Measurements from ENCODE around the gene HIVEP3.

The HIVEP3 gene

DNA sequence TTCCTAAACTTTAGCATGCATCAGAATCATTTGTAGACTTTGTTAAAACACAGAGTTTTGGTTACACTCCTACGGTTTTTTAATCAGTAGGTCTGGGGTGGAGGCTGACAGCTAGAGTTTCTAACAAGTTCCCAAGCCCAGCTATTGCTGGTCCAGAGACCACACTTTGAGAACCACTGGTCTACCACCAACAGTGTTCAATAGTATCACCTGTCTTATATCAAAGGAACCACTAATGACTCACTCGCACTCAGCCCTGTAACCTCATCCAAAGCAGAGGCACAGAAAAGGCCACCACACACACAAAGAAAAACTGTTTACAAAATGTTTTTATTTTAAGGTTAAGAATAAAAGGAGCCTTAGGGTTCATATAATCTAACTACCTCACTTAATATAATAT, 68.7 kb downstream of the HIVEP3 start:
- ChIA-PET CTCF (no interaction called here), POLR2A (no interaction called here)
- H3K27ac ChIP-seq (ENCODE audit: extremely low read depth, low read depth, low read length) = no peak overlapping the region
- TF ChIP-seq ZNF791 (tag by site-specific recombination; IDR thresholded peaks at IDR 0.05) (no peak), ZNF514 (tag by site-specific recombination; IDR thresholded peaks at IDR 0.05) (no peak), ZNF211 (tag by site-specific recombination; IDR thresholded peaks at IDR 0.05; ENCODE audit: low read depth) (no peak), TRIM28 (IDR thresholded peaks at IDR 0.05; ENCODE audit: borderline replicate concordance, low read length) (no peak), TCF7L2 (IDR thresholded peaks at IDR 0.05; ENCODE audit: borderline replicate concordance, low read depth, low read length) (no peak), KLF10 (tag by site-specific recombination; IDR thresholded peaks at IDR 0.05) (no peak)
- TF ChIP-seq, protein P1, sequence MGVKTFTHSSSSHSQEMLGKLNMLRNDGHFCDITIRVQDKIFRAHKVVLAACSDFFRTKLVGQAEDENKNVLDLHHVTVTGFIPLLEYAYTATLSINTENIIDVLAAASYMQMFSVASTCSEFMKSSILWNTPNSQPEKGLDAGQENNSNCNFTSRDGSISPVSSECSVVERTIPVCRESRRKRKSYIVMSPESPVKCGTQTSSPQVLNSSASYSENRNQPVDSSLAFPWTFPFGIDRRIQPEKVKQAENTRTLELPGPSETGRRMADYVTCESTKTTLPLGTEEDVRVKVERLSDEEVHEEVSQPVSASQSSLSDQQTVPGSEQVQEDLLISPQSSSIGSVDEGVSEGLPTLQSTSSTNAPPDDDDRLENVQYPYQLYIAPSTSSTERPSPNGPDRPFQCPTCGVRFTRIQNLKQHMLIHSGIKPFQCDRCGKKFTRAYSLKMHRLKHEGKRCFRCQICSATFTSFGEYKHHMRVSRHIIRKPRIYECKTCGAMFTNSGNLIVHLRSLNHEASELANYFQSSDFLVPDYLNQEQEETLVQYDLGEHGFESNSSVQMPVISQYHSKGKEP (tag by site-specific recombination; IDR thresholded peaks at IDR 0.05) = no peak
- no peaks in the 10 kb centered on the region; the same call in 1 of the 2 replicates for H3K4me1 ChIP-seq (ENCODE audit: control insufficient read depth, insufficient read depth, low read length)
- no peaks in the 10 kb centered on the region for H3K9me3 ChIP-seq (ENCODE audit: control insufficient read depth, insufficient read depth, low read depth, low read length)
- H3K36me3 ChIP-seq (ENCODE audit: control insufficient read depth in 2 of 2, insufficient read depth in 1 of 2, low read length in 2 of 2) = no peaks in the 10 kb centered on the region
- no peak overlapping the region for H3K4me3 ChIP-seq (ENCODE audit: low read depth, low read length)

DNA sequence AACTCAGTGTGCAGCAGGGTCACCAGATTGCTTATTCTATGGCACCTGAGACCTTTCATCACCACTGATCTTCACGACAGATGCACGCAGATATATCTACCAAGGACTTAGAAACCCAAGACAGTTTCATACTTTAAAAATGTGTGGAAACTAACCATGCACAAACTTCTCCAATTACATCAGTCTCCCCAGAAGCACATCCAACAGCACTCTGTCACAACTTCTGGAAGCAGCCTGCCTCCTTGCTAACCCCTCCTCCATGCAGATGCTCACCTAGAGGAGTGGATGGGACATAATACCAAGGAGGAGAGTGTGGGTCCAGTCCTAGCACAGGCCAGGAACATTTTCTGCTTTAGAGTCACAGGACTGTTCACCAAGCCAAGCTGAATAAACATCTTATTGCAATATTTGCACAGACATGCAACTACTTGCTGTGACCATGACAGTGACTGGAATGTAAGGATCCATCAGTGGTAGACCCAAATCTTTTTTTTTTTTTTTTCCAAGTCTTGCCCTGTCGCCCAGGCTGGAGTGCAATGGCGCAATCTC, 69.4 kb downstream of the HIVEP3 start:
- CTCF ChIA-PET = no interaction called here
- no peak for TF ChIP-seq HOXD13 (CRISPR knock-in tag; IDR thresholded peaks at IDR 0.05; ENCODE audit: borderline replicate concordance)
- TF ChIP-seq, protein P2, sequence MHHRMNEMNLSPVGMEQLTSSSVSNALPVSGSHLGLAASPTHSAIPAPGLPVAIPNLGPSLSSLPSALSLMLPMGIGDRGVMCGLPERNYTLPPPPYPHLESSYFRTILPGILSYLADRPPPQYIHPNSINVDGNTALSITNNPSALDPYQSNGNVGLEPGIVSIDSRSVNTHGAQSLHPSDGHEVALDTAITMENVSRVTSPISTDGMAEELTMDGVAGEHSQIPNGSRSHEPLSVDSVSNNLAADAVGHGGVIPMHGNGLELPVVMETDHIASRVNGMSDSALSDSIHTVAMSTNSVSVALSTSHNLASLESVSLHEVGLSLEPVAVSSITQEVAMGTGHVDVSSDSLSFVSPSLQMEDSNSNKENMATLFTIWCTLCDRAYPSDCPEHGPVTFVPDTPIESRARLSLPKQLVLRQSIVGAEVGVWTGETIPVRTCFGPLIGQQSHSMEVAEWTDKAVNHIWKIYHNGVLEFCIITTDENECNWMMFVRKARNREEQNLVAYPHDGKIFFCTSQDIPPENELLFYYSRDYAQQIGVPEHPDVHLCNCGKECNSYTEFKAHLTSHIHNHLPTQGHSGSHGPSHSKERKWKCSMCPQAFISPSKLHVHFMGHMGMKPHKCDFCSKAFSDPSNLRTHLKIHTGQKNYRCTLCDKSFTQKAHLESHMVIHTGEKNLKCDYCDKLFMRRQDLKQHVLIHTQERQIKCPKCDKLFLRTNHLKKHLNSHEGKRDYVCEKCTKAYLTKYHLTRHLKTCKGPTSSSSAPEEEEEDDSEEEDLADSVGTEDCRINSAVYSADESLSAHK (tag by site-specific recombination; IDR thresholded peaks at IDR 0.05) = no peak
- no peak for TF ChIP-seq ZNF335 (tag by site-specific recombination; conservative IDR thresholded peaks at IDR 0.05)
- TF ChIP-seq SP3 (tag by site-specific recombination; IDR thresholded peaks at IDR 0.05) = no peak
- no peak for TF ChIP-seq ZNF146 (tag by site-specific recombination; IDR thresholded peaks at IDR 0.05)
- no peak overlapping the region for H3K27ac ChIP-seq (ENCODE audit: extremely low read depth, low read depth, low read length)

DNA sequence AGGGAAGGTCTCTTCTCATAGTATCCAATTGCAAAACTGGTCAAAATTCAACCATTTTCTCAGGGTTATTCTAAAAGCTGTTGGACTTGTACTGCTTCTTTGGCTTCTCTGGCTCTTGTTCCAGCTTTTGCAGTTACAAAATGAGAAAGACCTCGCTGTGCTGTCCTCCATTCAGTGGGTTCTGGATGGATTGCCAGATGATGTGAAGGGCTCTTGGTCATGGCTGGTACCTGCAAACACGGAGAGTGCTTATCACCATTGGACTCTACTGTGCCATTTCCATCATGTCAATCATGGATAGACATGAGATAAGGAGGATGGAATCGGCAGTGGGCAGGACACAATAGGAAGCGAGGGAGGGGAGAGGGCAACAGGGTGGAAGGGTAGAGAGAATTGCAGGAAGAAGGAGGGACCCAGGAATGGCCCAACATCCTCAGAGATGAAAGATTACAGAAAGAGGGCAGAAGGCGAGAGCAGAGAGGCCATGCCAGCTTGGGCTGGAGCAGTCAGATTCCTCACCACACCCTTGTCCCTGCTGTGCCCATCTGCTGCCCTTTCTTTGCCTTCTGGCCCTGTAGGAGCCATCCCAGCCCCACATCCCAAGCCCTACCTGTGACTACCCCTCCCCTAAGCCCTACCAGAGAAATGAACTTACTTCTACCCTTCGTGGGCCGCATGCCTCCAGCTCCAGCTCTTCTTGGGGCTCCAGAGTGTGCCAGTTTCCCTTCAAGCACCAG, 70.3 kb downstream of the HIVEP3 start:
- POLR2A ChIA-PET = no interaction called here
- CTCF ChIA-PET = interaction anchor here (0.8 kb wide), 1 partner anchor 255 kb away, joined by 4 read pairs; no protein-coding TSS in a partner anchor
- TF ChIP-seq ZNF366 (tag by site-specific recombination; conservative IDR thresholded peaks at IDR 0.05) (no peak), IKZF3 (tag by site-specific recombination; IDR thresholded peaks at IDR 0.05) (no peak), ZNF530 (tag by site-specific recombination; IDR thresholded peaks at IDR 0.05; ENCODE audit: low read depth) (no peak), WT1 (tag by site-specific recombination; IDR thresholded peaks at IDR 0.05) (no peak), ZNF350 (tag by site-specific recombination; IDR thresholded peaks at IDR 0.05) (no peak), ZNF792 (tag by site-specific recombination; IDR thresholded peaks at IDR 0.05) (no peak), ZNF600 (tag by site-specific recombination; IDR thresholded peaks at IDR 0.05) (no peak)
- TF ChIP-seq, protein P3, sequence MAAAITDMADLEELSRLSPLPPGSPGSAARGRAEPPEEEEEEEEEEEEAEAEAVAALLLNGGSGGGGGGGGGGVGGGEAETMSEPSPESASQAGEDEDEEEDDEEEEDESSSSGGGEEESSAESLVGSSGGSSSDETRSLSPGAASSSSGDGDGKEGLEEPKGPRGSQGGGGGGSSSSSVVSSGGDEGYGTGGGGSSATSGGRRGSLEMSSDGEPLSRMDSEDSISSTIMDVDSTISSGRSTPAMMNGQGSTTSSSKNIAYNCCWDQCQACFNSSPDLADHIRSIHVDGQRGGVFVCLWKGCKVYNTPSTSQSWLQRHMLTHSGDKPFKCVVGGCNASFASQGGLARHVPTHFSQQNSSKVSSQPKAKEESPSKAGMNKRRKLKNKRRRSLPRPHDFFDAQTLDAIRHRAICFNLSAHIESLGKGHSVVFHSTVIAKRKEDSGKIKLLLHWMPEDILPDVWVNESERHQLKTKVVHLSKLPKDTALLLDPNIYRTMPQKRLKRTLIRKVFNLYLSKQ (tag by site-specific recombination; IDR thresholded peaks at IDR 0.05; ENCODE audit: borderline replicate concordance) = no peak
- TF ChIP-seq, protein P4, sequence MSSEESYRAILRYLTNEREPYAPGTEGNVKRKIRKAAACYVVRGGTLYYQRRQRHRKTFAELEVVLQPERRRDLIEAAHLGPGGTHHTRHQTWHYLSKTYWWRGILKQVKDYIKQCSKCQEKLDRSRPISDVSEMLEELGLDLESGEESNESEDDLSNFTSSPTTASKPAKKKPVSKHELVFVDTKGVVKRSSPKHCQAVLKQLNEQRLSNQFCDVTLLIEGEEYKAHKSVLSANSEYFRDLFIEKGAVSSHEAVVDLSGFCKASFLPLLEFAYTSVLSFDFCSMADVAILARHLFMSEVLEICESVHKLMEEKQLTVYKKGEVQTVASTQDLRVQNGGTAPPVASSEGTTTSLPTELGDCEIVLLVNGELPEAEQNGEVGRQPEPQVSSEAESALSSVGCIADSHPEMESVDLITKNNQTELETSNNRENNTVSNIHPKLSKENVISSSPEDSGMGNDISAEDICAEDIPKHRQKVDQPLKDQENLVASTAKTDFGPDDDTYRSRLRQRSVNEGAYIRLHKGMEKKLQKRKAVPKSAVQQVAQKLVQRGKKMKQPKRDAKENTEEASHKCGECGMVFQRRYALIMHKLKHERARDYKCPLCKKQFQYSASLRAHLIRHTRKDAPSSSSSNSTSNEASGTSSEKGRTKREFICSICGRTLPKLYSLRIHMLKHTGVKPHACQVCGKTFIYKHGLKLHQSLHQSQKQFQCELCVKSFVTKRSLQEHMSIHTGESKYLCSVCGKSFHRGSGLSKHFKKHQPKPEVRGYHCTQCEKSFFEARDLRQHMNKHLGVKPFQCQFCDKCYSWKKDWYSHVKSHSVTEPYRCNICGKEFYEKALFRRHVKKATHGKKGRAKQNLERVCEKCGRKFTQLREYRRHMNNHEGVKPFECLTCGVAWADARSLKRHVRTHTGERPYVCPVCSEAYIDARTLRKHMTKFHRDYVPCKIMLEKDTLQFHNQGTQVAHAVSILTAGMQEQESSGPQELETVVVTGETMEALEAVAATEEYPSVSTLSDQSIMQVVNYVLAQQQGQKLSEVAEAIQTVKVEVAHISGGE (tag by site-specific recombination; conservative IDR thresholded peaks at IDR 0.05; ENCODE audit: low read depth) = no peak

More for the DNA sequence above, 69.4 kb downstream of the HIVEP3 start:
- POLR2A ChIA-PET = no interaction called here
- Histone ChIP-seq H3K4me3 (ENCODE audit: low read depth, low read length) (no peak overlapping the region), H3K36me3 (ENCODE audit: control insufficient read depth in 2 of 2, insufficient read depth in 1 of 2, low read length in 2 of 2) (no peaks in the 10 kb centered on the region), H3K4me1 (ENCODE audit: control insufficient read depth, insufficient read depth, low read length) (no peaks in the 10 kb centered on the region; the same call in 1 of the 2 replicates), H3K9me3 (ENCODE audit: control insufficient read depth, insufficient read depth, low read depth, low read length) (no peaks in the 10 kb centered on the region)

More for the DNA sequence above, 70.3 kb downstream of the HIVEP3 start:
- Histone ChIP-seq H3K9me3 (ENCODE audit: control insufficient read depth, insufficient read depth, low read depth, low read length) (no peaks in the 10 kb centered on the region), H3K36me3 (ENCODE audit: control insufficient read depth in 2 of 2, insufficient read depth in 1 of 2, low read length in 2 of 2) (no peaks in the 10 kb centered on the region), H3K4me3 (ENCODE audit: low read depth, low read length) (no peak overlapping the region), H3K27ac (ENCODE audit: extremely low read depth, low read depth, low read length) (no peak overlapping the region), H3K4me1 (ENCODE audit: control insufficient read depth, insufficient read depth, low read length) (no peaks in the 10 kb centered on the region; the same call in 1 of the 2 replicates)

Measured in HEK293 (cell line).